ENCODE results near the gene ETV6.

DNA sequence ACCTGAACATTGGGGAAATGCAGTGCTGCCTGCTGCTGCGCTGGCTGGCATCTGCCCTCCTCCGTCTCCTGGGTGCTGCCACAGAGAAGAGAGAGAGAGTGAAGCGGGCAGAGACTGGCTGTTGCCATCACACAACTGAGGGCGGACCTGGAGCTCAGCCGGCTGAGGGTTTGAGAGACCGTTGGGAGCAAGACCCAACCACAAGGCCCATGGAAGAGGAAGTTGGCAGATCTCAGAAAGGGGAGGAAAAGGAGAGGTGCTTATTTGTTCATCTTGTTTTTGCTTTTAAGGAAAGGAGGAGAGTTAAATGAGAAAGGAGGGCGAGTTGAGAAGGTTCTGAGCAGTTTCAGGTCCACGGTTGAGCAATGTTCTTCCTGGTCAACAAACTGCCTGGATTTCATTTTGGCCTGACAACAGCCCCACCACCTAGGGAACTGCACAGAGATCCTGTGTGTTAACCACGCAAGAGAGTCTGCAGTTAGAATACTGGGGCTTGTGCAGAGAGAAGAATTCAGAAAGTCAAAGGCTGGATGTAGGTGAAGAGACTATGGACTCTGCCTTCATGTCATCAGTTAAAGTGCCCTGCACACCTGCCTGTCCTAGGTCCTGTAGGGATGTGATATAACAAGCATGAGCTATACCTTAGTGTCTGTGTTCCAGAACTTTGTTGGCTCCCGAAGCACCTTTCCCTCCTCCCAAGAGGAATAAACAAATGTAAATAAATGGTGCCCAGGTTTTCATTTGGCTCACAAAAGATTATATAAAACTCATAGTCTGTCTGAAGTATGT, 124.6 kb downstream of the ETV6 start:
- TF ChIP-seq, protein P1, sequence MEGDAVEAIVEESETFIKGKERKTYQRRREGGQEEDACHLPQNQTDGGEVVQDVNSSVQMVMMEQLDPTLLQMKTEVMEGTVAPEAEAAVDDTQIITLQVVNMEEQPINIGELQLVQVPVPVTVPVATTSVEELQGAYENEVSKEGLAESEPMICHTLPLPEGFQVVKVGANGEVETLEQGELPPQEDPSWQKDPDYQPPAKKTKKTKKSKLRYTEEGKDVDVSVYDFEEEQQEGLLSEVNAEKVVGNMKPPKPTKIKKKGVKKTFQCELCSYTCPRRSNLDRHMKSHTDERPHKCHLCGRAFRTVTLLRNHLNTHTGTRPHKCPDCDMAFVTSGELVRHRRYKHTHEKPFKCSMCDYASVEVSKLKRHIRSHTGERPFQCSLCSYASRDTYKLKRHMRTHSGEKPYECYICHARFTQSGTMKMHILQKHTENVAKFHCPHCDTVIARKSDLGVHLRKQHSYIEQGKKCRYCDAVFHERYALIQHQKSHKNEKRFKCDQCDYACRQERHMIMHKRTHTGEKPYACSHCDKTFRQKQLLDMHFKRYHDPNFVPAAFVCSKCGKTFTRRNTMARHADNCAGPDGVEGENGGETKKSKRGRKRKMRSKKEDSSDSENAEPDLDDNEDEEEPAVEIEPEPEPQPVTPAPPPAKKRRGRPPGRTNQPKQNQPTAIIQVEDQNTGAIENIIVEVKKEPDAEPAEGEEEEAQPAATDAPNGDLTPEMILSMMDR (conservative IDR thresholded peaks at IDR 0.05 in 1 of 2, IDR thresholded peaks at IDR 0.05 in 1 of 2; ENCODE audit: extremely low read depth in 1 of 2, insufficient read depth in 1 of 2, low read depth in 1 of 2, low read length in 2 of 2): no peak
- TF ChIP-seq EZH2 (IDR thresholded peaks at IDR 0.05; ENCODE audit: borderline replicate concordance, low read length): no peak

Data from mammary epithelial cell (primary cell).